ENCODE measurements around the gene HSPB8.

HSPB8 gene

DNA sequence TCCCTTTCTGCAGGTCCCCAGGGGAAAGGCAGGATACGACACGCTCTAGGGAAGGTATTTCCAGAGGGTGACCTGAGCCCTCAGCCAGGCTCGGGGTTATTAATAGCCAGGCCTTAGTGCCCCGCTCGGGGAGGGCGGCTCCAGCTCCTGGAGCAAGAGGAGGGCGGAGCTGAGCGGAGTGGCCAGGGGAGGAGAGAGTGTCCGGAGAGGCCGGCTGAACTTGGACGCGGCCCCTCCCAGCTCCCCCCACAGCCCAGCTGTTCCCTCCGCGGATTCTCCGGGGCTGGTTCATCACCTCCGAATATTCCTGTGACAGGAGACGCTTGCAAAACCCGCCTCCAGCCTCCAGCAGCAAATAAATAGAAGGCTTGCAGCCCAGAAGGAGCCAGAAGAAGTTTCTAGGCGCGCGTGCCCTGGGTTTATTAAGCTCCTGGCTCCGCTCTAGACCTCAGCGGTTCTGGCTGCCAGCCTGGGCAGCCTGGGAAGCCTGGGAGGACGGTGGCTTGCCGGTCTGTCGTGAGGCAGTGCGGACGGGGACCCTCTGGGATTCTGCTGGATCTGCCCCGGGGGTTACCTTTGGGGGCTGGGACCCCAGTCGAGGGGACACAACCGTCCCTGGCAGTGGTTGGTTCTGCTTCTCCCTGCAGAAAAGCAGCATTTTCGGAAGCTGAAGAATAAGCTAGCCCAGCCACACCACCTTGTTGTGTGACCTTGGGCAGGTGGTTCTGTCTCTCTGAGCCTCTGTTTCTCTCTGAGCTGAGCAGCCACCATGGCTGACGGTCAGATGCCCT, at the start of gene HSPB8:
Gene HSPB8 (plus strand): TSS at position 388 of the 791 bp plus-strand sequence. CDS start 382 bp downstream, at position 770.
- no peak for DNase-seq

GRCh38 chr12:119129827-119130434, 48.8 kb upstream of the HSPB8 start:
- DNase-seq, result no peak

DNA sequence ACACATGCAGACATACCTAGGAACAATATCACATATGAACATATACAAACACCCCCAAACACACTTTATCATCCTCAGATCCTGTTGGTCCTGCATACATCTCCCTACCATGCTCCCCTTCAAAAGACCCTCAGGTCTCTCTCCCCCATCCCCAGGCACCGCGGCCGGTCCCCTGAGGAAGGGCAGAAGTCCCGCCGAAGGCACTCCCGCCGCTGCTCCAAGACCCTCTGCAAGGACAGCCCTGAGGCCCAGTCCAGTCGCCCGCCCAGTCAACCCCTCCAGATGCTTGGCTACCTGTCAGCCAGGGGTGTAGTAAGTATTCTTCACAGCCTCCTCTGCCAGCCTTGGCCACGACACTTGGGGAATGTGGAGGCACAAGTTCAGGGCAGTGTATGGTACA, 48.2 kb upstream of the HSPB8 start:
- DNase-seq, result no peak

GRCh38 chr12:119134284-119135072, 44.3 kb upstream of the HSPB8 start:
- no peak for DNase-seq

- no peak for DNase-seq
These were observed 41.8 kb upstream of the HSPB8 start for GRCh38 chr12:119136811-119137410.

GRCh38 chr12:119139448-119139847, 39.3 kb upstream of the HSPB8 start:
- DNase-seq, result no peak

- DNase-seq, result no peak
These were observed 33.4 kb upstream of the HSPB8 start for GRCh38 chr12:119145367-119145766.

- DNase-seq, result no peak
These were observed 30.8 kb upstream of the HSPB8 start for GRCh38 chr12:119147847-119148448.

- no peak for DNase-seq
These were observed 29.5 kb upstream of the HSPB8 start for GRCh38 chr12:119149270-119149669.

DNA sequence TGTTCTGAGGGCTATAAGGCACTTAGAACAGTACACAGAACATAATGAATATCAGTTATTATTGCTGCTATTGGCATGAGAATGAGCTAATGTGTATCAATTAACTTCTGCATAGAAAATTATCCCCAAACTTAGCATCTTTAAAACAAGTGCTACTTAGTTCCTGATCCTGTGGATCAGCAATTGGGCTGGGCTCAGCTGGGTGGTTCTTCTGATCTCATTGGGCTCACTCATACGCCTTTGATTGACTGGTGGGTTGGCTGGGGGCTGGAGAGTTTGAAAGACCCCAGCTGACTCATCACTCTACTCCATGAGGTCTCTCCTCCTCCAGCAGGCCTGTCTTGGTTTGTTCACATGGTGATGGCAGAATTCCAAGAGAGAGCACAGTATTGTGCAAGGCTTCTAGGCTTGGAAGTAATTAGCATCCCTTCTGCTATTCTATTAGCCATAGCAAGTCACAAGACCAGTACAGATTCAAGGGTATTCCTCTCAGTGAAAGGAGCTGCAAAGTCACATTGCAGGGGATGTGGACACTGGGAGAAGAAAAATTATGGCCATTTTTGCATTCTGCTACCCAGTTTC, 27.2 kb upstream of the HSPB8 start:
- no peak for DNase-seq

GRCh38 chr12:119153477-119154434, 25.0 kb upstream of the HSPB8 start:
- no peak for DNase-seq

GRCh38 chr12:119154435-119154818, 24.3 kb upstream of the HSPB8 start:
- no peak for DNase-seq

DNA sequence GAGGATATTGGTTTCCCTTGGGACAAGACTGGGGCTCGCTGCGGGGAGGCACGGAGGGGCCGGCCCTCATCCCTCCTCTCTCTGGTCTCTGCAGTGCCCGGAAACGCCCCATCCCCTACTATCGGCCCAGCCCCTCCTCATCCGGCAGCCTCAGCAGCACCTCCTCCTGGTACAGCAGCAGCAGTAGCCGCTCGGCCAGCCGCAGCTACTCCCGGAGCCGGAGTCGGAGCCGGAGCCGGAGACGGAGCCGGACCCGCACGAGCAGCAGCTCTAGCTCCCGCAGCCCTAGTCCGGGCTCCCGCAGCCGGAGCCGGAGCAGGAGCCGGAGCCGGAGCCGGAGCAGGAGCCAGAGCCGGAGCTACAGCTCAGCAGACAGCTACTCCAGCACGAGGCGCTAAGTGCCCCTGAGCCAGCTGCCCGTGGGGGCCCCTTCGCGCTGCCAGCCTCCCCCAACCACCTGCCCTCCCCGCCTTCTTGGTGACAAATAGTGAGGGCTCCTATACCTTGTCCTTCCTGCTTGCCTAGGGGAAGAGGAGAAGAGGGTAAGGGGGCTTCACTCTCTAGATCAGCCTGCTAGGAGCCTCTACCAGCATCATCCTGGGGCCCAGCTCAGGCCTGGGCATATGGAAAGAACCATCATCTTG, 22.2 kb upstream of the HSPB8 start:
- DNase-seq, result no peak

- no peak for DNase-seq
These were observed 21.2 kb upstream of the HSPB8 start for GRCh38 chr12:119157528-119157927.

DNA sequence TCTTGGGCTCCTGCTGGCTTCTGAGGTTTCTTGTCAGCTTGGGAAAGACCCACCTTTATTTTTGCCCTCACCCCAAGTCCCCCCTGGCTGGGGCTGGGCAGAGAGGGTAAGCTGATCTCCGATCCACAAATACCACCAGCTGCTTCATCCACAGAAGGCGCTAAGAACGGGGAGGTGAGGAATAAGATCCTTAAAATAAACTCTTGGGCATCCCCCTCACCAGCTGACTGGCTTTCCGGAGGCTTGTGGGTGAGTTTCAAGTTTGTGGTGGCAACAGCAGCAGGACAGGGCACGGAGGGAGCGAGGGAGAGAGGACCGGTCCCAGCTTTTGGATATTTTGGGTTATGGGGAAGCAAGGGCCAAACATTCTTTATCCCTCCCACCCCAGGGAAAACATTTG, 20.8 kb upstream of the HSPB8 start:
- DNase-seq, result no peak

DNA sequence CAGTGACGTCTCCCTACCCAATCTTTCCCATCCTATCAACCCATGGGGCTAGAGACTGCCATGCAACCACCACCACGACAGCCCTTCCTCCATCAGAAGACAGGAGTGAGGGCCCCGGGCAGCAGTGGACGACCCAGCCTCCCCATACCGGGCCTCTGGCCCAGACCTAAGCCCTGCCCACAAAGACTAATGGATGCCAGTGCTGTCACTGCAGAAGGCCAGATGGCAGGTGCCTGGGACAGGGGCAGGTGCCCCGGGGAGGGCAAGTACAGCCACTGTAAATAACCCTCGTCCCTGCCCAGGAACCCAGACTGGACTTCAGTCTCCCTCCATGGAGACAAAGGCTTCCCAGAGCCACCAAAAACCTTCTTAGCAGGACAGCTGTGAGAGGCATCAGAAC, 20.3 kb upstream of the HSPB8 start:
- no peak for DNase-seq

- DNase-seq, result no peak
These were observed 18.9 kb upstream of the HSPB8 start for GRCh38 chr12:119159844-119160243.

DNA sequence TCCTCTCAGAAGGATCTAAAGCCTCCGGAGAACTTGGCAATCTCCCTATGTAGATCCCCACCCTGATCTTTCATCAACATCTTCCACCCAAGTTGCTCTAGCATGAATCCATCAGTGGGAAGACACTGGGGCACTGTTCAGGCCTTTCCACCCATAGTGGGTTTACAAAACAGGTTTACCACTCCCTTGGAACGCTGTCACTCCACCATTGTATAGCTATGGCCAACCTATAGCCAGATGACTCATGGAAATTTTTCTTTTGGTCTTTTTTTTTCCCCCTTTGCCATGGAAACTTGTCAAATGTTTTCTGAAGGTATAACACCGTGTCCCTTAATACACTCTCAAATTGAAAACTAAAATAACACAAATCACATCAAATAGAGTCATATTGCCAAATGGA, 10.8 kb upstream of the HSPB8 start:
- DNase-seq, result no peak

GRCh38 chr12:119168721-119169120, 10.0 kb upstream of the HSPB8 start:
- DNase-seq, result no peak

DNA sequence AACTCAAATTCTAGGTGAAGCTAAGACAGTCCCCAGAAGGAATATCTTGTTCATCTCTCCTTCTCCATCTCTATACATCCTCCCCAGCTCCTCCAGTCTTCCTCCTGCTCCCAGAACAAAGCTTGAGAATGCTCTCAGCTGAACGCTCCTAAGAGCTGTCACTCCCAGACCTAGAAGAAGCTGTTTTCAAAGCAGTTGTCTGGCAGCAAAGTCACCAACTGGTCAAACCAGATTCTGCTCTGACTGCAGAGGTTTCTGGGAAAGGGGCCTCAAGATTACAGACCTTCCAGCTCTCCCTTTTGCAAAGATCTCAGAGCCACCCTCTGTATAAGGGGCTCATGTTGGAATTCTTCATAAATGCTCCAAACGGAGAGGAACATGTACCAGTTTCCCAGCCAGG, 9.6 kb upstream of the HSPB8 start:
- no peak for DNase-seq

GRCh38 chr12:119171291-119171690, 7.4 kb upstream of the HSPB8 start:
- no peak for DNase-seq
